ENCODE data around the gene MAP2K6.

The MAP2K6 gene

DNA sequence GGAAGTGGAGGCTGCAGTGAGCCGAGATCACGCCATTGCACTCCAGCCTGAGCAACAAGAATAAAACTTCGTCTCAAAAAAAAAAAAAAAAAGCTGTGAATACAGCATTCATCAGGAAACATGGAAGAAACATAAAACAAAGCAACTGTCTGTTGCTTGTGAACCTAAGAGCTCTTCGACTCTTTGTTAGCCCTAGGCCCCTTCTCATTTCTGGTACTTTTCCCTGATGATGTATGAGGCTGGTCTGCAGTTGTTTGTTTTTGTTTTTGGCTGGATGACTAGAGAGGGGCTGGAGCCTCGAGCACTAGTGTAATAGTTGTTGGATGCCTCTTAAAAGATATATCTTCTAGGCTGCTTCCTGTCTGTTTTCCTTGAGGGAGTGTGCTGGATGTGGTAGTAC, 113.5 kb downstream of the MAP2K6 start:
- Histone ChIP-seq H2AFZ (ENCODE audit: low read length) (no peak overlapping the region), H3K4me1 (ENCODE audit: insufficient read depth, low read length, poor library complexity, severe bottlenecking) (no peaks in the 10 kb centered on the region), H3K4me2 (ENCODE audit: low read depth, low read length, poor library complexity, severe bottlenecking) (no peak overlapping the region), H3K9me2 (replicated peaks; ENCODE audit: low read depth, low read length) (no peaks in the 10 kb centered on the region), H3F3A (ENCODE audit: low read depth) (no peaks in the 10 kb centered on the region), H3K4me3 (ENCODE audit: low read length, poor library complexity, severe bottlenecking) (no peak overlapping the region), H4K20me1 (ENCODE audit: insufficient read depth, low read length, poor library complexity, severe bottlenecking) (no peaks in the 10 kb centered on the region), H3K9ac (ENCODE audit: low read depth, low read length, poor library complexity, severe bottlenecking) (no peak overlapping the region), H3K9me3 (ENCODE audit: insufficient read depth, low read depth, low read length) (no peaks in the 10 kb centered on the region), H3K36me3 (ENCODE audit: insufficient read depth, low read length) (peaks cover 41% of the 10 kb centered on the region; the same call in 1 of the 2 replicates), H3K27me3 (ENCODE audit: insufficient read depth, low read length, poor library complexity, severe bottlenecking) (no peaks in the 10 kb centered on the region), H3K79me2 (ENCODE audit: insufficient read depth, low read length) (no peaks in the 10 kb centered on the region)
- TF ChIP-seq EZH2phosphoT487 (IDR thresholded peaks at IDR 0.05; ENCODE audit: borderline replicate concordance) (no peak), CTCF (conservative IDR thresholded peaks at IDR 0.05; ENCODE audit: low read length) (no peak)

- no peaks in the 10 kb centered on the region for H3F3A ChIP-seq (ENCODE audit: low read depth)
- H3K4me2 ChIP-seq (ENCODE audit: low read depth, low read length, poor library complexity, severe bottlenecking) = no peak overlapping the region
- TF ChIP-seq EZH2phosphoT487 (IDR thresholded peaks at IDR 0.05; ENCODE audit: borderline replicate concordance) (no peak), CTCF (conservative IDR thresholded peaks at IDR 0.05; ENCODE audit: low read length) (no peak)
- H3K79me2 ChIP-seq (ENCODE audit: insufficient read depth, low read length) = no peaks in the 10 kb centered on the region
- no peak overlapping the region for H3K9ac ChIP-seq (ENCODE audit: low read depth, low read length, poor library complexity, severe bottlenecking)
- no peak overlapping the region for H2AFZ ChIP-seq (ENCODE audit: low read length)
- no peaks in the 10 kb centered on the region for H4K20me1 ChIP-seq (ENCODE audit: insufficient read depth, low read length, poor library complexity, severe bottlenecking)
- no peaks in the 10 kb centered on the region for H3K9me2 ChIP-seq (replicated peaks; ENCODE audit: low read depth, low read length)
- H3K9me3 ChIP-seq (ENCODE audit: insufficient read depth, low read depth, low read length) = no peaks in the 10 kb centered on the region
- no peaks in the 10 kb centered on the region for H3K4me1 ChIP-seq (ENCODE audit: insufficient read depth, low read length, poor library complexity, severe bottlenecking)
- H3K27me3 ChIP-seq (ENCODE audit: insufficient read depth, low read length, poor library complexity, severe bottlenecking) = no peaks in the 10 kb centered on the region
- no peak overlapping the region for H3K4me3 ChIP-seq (ENCODE audit: low read length, poor library complexity, severe bottlenecking)
- peaks cover 18% of the 10 kb centered on the region; the same call in 1 of the 2 replicates for H3K36me3 ChIP-seq (ENCODE audit: insufficient read depth, low read length)
Observed at GRCh38 chr17:69533481-69534234, 119.2 kb downstream of the MAP2K6 start.

DNA sequence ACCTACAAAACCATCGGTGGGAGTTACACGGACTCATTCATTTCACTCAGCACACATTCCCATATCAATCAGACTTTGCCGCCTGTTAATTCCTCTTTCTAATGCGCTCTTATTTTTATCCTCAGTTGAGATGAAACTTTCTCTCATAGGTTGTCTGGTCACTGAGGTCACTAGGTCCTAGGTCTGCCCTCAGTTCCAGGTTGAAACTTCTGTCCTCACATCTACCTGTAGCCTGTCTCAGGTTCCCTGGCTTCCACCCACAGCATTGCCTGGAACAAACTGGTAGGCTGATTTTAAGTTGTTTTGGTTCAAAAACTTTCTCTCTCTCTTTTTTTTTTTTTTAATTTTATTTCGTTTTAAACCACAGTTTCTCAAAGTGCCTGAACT, 119.7 kb downstream of the MAP2K6 start:
- no peak overlapping the region for H3K9ac ChIP-seq (ENCODE audit: low read depth, low read length, poor library complexity, severe bottlenecking)
- no peaks in the 10 kb centered on the region for H3K4me1 ChIP-seq (ENCODE audit: insufficient read depth, low read length, poor library complexity, severe bottlenecking)
- no peaks in the 10 kb centered on the region for H3K79me2 ChIP-seq (ENCODE audit: insufficient read depth, low read length)
- peaks cover 18% of the 10 kb centered on the region; the same call in 1 of the 2 replicates for H3K36me3 ChIP-seq (ENCODE audit: insufficient read depth, low read length)
- H3K4me2 ChIP-seq (ENCODE audit: low read depth, low read length, poor library complexity, severe bottlenecking) = no peak overlapping the region
- H3K9me2 ChIP-seq (replicated peaks; ENCODE audit: low read depth, low read length) = no peaks in the 10 kb centered on the region
- H3K27me3 ChIP-seq (ENCODE audit: insufficient read depth, low read length, poor library complexity, severe bottlenecking) = no peaks in the 10 kb centered on the region
- no peaks in the 10 kb centered on the region for H3K9me3 ChIP-seq (ENCODE audit: insufficient read depth, low read depth, low read length)
- H3K4me3 ChIP-seq (ENCODE audit: low read length, poor library complexity, severe bottlenecking) = no peak overlapping the region
- no peaks in the 10 kb centered on the region for H4K20me1 ChIP-seq (ENCODE audit: insufficient read depth, low read length, poor library complexity, severe bottlenecking)
- H3F3A ChIP-seq (ENCODE audit: low read depth) = no peaks in the 10 kb centered on the region
- no peak overlapping the region for H2AFZ ChIP-seq (ENCODE audit: low read length)
- TF ChIP-seq CTCF (conservative IDR thresholded peaks at IDR 0.05; ENCODE audit: low read length) (no peak), EZH2phosphoT487 (IDR thresholded peaks at IDR 0.05; ENCODE audit: borderline replicate concordance) (no peak)
